NOMO-1 treated with dmso at 0.1 percent for 144 hours (cell line): ENCODE data around the gene KLHL7.
"Not testable (repeated sequence)": the region's sequence is repeated elsewhere in the genome, so short reads cannot be mapped to it uniquely, and the experiment has no call there.

ENCODE experiments used
- DNase-seq: peaks from one replicate; lab custom pipeline; 2025; ENCODE audit not compliant: unreplicated experiment; lab: John Stamatoyannopoulos, UW

The KLHL7 gene

GRCh38 chr7:23181684-23182553, 76.3 kb downstream of the KLHL7 start, which contains the start of gene NUP42:
Gene NUP42 (plus strand): TSS chr7:23182048. CDS start chr7:23182086, 38 bp downstream.
- peak; percentile 97 for DNase-seq

GRCh38 chr7:23183279-23184012, 77.9 kb downstream of the KLHL7 start:
- DNase-seq: no peak

GRCh38 chr7:23184291-23184690, 78.7 kb downstream of the KLHL7 start:
- no peak for DNase-seq

- DNase-seq: no peak
Measured at GRCh38 chr7:23184709-23185359, 79.2 kb downstream of the KLHL7 start.

- no peak for DNase-seq
Measured at GRCh38 chr7:23185980-23186379, 80.4 kb downstream of the KLHL7 start.

- no peak for DNase-seq
Measured at GRCh38 chr7:23191022-23191421, 85.4 kb downstream of the KLHL7 start.

- DNase-seq: not testable (repeated sequence)
Measured at GRCh38 chr7:23193650-23194227, 88.2 kb downstream of the KLHL7 start.

GRCh38 chr7:23196306-23196705, 90.7 kb downstream of the KLHL7 start:
- DNase-seq: no peak

GRCh38 chr7:23197745-23198144, 92.2 kb downstream of the KLHL7 start:
- DNase-seq: not testable (repeated sequence)

- DNase-seq: no peak
Measured at GRCh38 chr7:23200331-23200730, 94.7 kb downstream of the KLHL7 start.

- DNase-seq: no peak
Measured at GRCh38 chr7:23204241-23204640, 98.7 kb downstream of the KLHL7 start.

- DNase-seq: no peak
Measured at GRCh38 chr7:23205577-23205908, 100.0 kb downstream of the KLHL7 start.

- DNase-seq: no peak
Measured at GRCh38 chr7:23205909-23206767, 100.6 kb downstream of the KLHL7 start.

- DNase-seq: peak; percentile 35
Measured at GRCh38 chr7:23207021-23207420, 101.4 kb downstream of the KLHL7 start.

- DNase-seq: no peak
Measured at GRCh38 chr7:23207884-23208283, 102.3 kb downstream of the KLHL7 start.

GRCh38 chr7:23208316-23208715, 102.7 kb downstream of the KLHL7 start:
- no peak for DNase-seq

GRCh38 chr7:23210506-23210905, 104.9 kb downstream of the KLHL7 start:
- DNase-seq: peak; percentile 3

- DNase-seq: no peak
Measured at GRCh38 chr7:23211589-23211988, 106.0 kb downstream of the KLHL7 start.

- no peak for DNase-seq
Measured at GRCh38 chr7:23212395-23212794, 106.8 kb downstream of the KLHL7 start.

GRCh38 chr7:23212841-23213240, 107.3 kb downstream of the KLHL7 start:
- no peak for DNase-seq
